SU-DHL-6 (cell line): ENCODE data around the gene DPYSL4.

ENCODE experiments used
- H2AFZ ChIP-seq: fragments of 200-600 bp; sonication (generic); 2 replicates; pipeline ENCODE4 v1.6.1; 2014; ENCODE audit warnings: low read depth, mild to moderate bottlenecking, moderate library complexity, mixed read lengths, antibody characterized with exemption, low read length; ENCODE audit not compliant: severe bottlenecking
- H3F3A ChIP-seq: fragments of 200-600 bp; shearing (Covaris generic); 2 replicates; pipeline ENCODE4 v1.6.0; 2016; ENCODE audit warnings: antibody characterized with exemption, mild to moderate bottlenecking; ENCODE audit not compliant: insufficient read depth
- H3K27ac ChIP-seq: fragments of 200-600 bp; sonication (generic); 2 replicates; pipeline ENCODE4 v1.5.1; 2016; ENCODE audit warnings: low read depth, mild to moderate bottlenecking, low read length, moderate library complexity, mixed read lengths
- H3K27me3 ChIP-seq: fragments of 200-600 bp; sonication (generic), shearing (Covaris generic); 2 replicates; pipeline ENCODE4 v1.6.0; 2014; ENCODE audit warnings: mild to moderate bottlenecking, low read length
- H3K36me3 ChIP-seq: fragments of 200-600 bp; sonication (generic); 2 replicates; pipeline ENCODE4 v1.6.1; 2014; ENCODE audit warnings: mild to moderate bottlenecking, low read length, mixed read lengths
- H3K4me2 ChIP-seq: fragments of 300-600, 200-600 bp; shearing (Covaris generic), sonication (generic); 2 replicates; pipeline ENCODE4 v1.6.0; 2014; ENCODE audit warnings: low read length, low read depth, mild to moderate bottlenecking; ENCODE audit not compliant: poor library complexity, severe bottlenecking
- H3K4me3 ChIP-seq: fragments of 200-600 bp; sonication (generic); 2 replicates; pipeline ENCODE4 v1.5.1; 2014; ENCODE audit warnings: antibody characterized with exemption, low read length, mild to moderate bottlenecking, mixed read lengths; ENCODE audit not compliant: insufficient read depth, poor library complexity, severe bottlenecking
- H3K79me2 ChIP-seq: fragments of 200-600 bp; sonication (generic); 2 replicates; pipeline ENCODE4 v1.6.1; 2014; ENCODE audit warnings: mild to moderate bottlenecking, low read length, moderate library complexity; ENCODE audit not compliant: insufficient read depth
- H3K9ac ChIP-seq: fragments of 200-600 bp; sonication (generic); 2 replicates; pipeline ENCODE4 v1.7.0; 2014; ENCODE audit warnings: mild to moderate bottlenecking, low read length
- H3K9me2 ChIP-seq: fragments of 200-600 bp; sonication (generic); replicated peaks from 2 replicates; pipeline ENCODE4 v1.6.1; 2014; ENCODE audit warnings: low read length; ENCODE audit not compliant: insufficient read depth
- H3K9me3 ChIP-seq: fragments of 200-600 bp; sonication (generic); 2 replicates; pipeline ENCODE4 v1.6.1; 2014; ENCODE audit warnings: low read length, mixed read lengths; ENCODE audit not compliant: insufficient read depth
- H4K20me1 ChIP-seq: fragments of 200-600 bp; sonication (generic); 2 replicates; pipeline ENCODE4 v1.6.1; 2014; ENCODE audit warnings: low read depth, mild to moderate bottlenecking, antibody characterized with exemption, low read length, moderate library complexity, mixed read lengths
- CTCF ChIP-seq: fragments of 200-600 bp; sonication (generic); IDR thresholded peaks from one replicate; pipeline ENCODE4 v1.5.1; 2017; ENCODE audit warnings: antibody characterized with exemption, mild to moderate bottlenecking, low read length, moderate library complexity; ENCODE audit not compliant: insufficient read depth, poor library complexity, severe bottlenecking
- EZH2phosphoT487 ChIP-seq: fragments of 200-600 bp; sonication (generic), shearing (Covaris generic); conservative IDR thresholded peaks from 2 replicates; pipeline ENCODE4 v1.6.1; 2018; ENCODE audit warnings: mild to moderate bottlenecking, antibody characterized with exemption, low read length, moderate library complexity, mixed read lengths

The DPYSL4 gene

GRCh38 chr10:132182591-132182990 is 4.2 kb upstream of the DPYSL4 start:
- H2AFZ ChIP-seq, result no peak overlapping the region
- no peaks in the 10 kb centered on the region for H3K9me3 ChIP-seq
- H3K27me3 ChIP-seq, result no peaks in the 10 kb centered on the region
- no peak overlapping the region for H3K9ac ChIP-seq
- no peaks in the 10 kb centered on the region for H3F3A ChIP-seq
- H3K4me2 ChIP-seq, result no peak overlapping the region
- H3K36me3 ChIP-seq, result no peaks in the 10 kb centered on the region
- H3K4me3 ChIP-seq, result no peak overlapping the region
- no peaks in the 10 kb centered on the region for H3K79me2 ChIP-seq
- H4K20me1 ChIP-seq, result no peaks in the 10 kb centered on the region
- H3K27ac ChIP-seq, result no peak overlapping the region
- H3K9me2 ChIP-seq, result no peaks in the 10 kb centered on the region
- TF ChIP-seq EZH2phosphoT487 (no peak), CTCF (no peak)

GRCh38 chr10:132183046-132183445 is 3.7 kb upstream of the DPYSL4 start:
- Histone ChIP-seq H3K79me2 (no peaks in the 10 kb centered on the region), H3K27ac (no peak overlapping the region), H3K4me3 (no peak overlapping the region), H4K20me1 (no peaks in the 10 kb centered on the region), H3K9me2 (no peaks in the 10 kb centered on the region), H3K36me3 (no peaks in the 10 kb centered on the region), H2AFZ (no peak overlapping the region), H3K4me2 (no peak overlapping the region), H3K9me3 (no peaks in the 10 kb centered on the region), H3K27me3 (no peaks in the 10 kb centered on the region), H3K9ac (no peak overlapping the region), H3F3A (no peaks in the 10 kb centered on the region)
- TF ChIP-seq EZH2phosphoT487, result no peak
- no peak for TF ChIP-seq CTCF

GRCh38 chr10:132184816-132185593 is 1.7 kb upstream of the DPYSL4 start:
- Histone ChIP-seq H4K20me1 (no peaks in the 10 kb centered on the region), H3K79me2 (no peaks in the 10 kb centered on the region), H3K9me3 (no peaks in the 10 kb centered on the region), H3F3A (no peaks in the 10 kb centered on the region), H3K9ac (no peak overlapping the region), H3K4me2 (no peak overlapping the region), H3K9me2 (no peaks in the 10 kb centered on the region), H3K36me3 (no peaks in the 10 kb centered on the region), H3K27ac (no peak overlapping the region), H2AFZ (no peak overlapping the region), H3K27me3 (no peaks in the 10 kb centered on the region), H3K4me3 (no peak overlapping the region)
- TF ChIP-seq CTCF (no peak), EZH2phosphoT487 (no peak)
